ENCODE data around the gene PITPNM3. TPM values are rescaled to one million over a fixed set of nuclear protein-coding genes. Genes with fewer than 3 reads are reported as not detected.

PITPNM3 gene
- total and polyA plus RNA-seq, 2 of the 13 experiments (the other 11 are each of a cell fraction or from before 2014, with no cell fraction given) = 0.13 to 0.29 TPM

GRCh38 chr17:6543079-6544010 lies 13.0 kb downstream of the PITPNM3 start:
- no TSS peak for BruUV-seq (replicated peaks)

More at GRCh38 chr17:6543079-6544010, 13.0 kb downstream of the PITPNM3 start:
- peaks cover 4% of the 10 kb centered on the region for H3K4me1 ChIP-seq (ENCODE audit: insufficient read depth, low read length)
- 0 out of 2 replicates have a peak, but pooled peaks cover 2% of the 10 kb centered on the region for H4K20me1 ChIP-seq (ENCODE audit: insufficient read depth, low read length)
- DNase-seq (ENCODE audit: low spot score) (no peak), ATAC-seq (no peak), FAIRE-seq (no peak)
- TF ChIP-seq FOXO1 (CRISPR knock-in tag; IDR thresholded peaks at IDR 0.05) = no peak
- TF ChIP-seq MYNN (CRISPR knock-in tag; IDR thresholded peaks at IDR 0.05; ENCODE audit: low read depth) = no peak
- TF ChIP-seq ZNF276 (CRISPR knock-in tag; IDR thresholded peaks at IDR 0.05; ENCODE audit: low read depth) = no peak
- TF ChIP-seq MTERF4 (CRISPR knock-in tag; IDR thresholded peaks at IDR 0.05) = no peak
- no peak for TF ChIP-seq RFX3 (CRISPR knock-in tag; IDR thresholded peaks at IDR 0.05)
- TF ChIP-seq KLF13 (CRISPR knock-in tag; IDR thresholded peaks at IDR 0.05) = no peak
- TF ChIP-seq HNF1B (CRISPR knock-in tag; IDR thresholded peaks at IDR 0.05) = no peak
- TF ChIP-seq BRD4 (CRISPR knock-in tag; IDR thresholded peaks at IDR 0.05) = no peak
- TF ChIP-seq MEF2D (CRISPR knock-in tag; IDR thresholded peaks at IDR 0.05) = no peak
- no peak for TF ChIP-seq ZNF136 (CRISPR knock-in tag; IDR thresholded peaks at IDR 0.05; ENCODE audit: low read depth)
- TF ChIP-seq ARHGAP35 (CRISPR knock-in tag; IDR thresholded peaks at IDR 0.05; ENCODE audit: borderline replicate concordance) = no peak
- no peak for TF ChIP-seq KDM5A (IDR thresholded peaks at IDR 0.05; ENCODE audit: borderline replicate concordance, low read length)
- no peak for TF ChIP-seq ZNF580 (CRISPR knock-in tag; IDR thresholded peaks at IDR 0.05; ENCODE audit: borderline replicate concordance, low read depth)
- TF ChIP-seq THAP11 (CRISPR knock-in tag; IDR thresholded peaks at IDR 0.05) = no peak
- no peak for TF ChIP-seq CHCHD3 (CRISPR knock-in tag; IDR thresholded peaks at IDR 0.05)
- no peak for TF ChIP-seq FOXJ3 (CRISPR knock-in tag; IDR thresholded peaks at IDR 0.05; ENCODE audit: borderline replicate concordance)
- no peak for TF ChIP-seq ZNF34 (CRISPR knock-in tag; IDR thresholded peaks at IDR 0.05; ENCODE audit: borderline replicate concordance)
- no peak for TF ChIP-seq PCBP2 (optimal IDR thresholded peaks at IDR 0.05; ENCODE audit: low read depth, low read length, poor library complexity, severe bottlenecking)
- CTCF ChIA-PET (ENCODE audit: low intra/inter-chr PET ratio, low total read pairs) = no interaction called here
- H3K27ac ChIP-seq (ENCODE audit: extremely low read length, insufficient read depth, low read length) = no peak overlapping the region
- no peak overlapping the region for H3K4me3 ChIP-seq (replicated peaks in 1 of 3; ENCODE audit: insufficient read depth in 1 of 3, low read depth in 2 of 3, low read length in 3 of 3)
- no peak overlapping the region for H3K4me2 ChIP-seq (ENCODE audit: low read depth, low read length)
- H3K27me3 ChIP-seq (ENCODE audit: control insufficient read depth in 1 of 2, insufficient read depth in 2 of 2, low read length in 2 of 2) = no peaks in the 10 kb centered on the region; a peak in 3 of 5 replicates
- WGBS (ENCODE audit: low lambda C conversion rate) = 52% methylated on average over 9 of the region's 16 CpGs
- peaks cover 7% of the 10 kb centered on the region; the same call in 1 of the 2 replicates for H3K9me3 ChIP-seq (ENCODE audit: low read length)
- H3K36me3 ChIP-seq (replicated peaks in 1 of 2; ENCODE audit: control insufficient read depth in 1 of 2, insufficient read depth in 2 of 2, low read length in 2 of 2) = no peaks in the 10 kb centered on the region
- no peaks in the 10 kb centered on the region for H3K79me2 ChIP-seq (ENCODE audit: insufficient read depth, low read length)
- in situ Hi-C loops (cut with HindIII; ENCODE audit: extremely low pct_ligation_motif_present, low pct_unique_long_range_greater_than_20kb) (no loop called here), intact Hi-C loops (cut with micrococcal nuclease; ENCODE audit: unreplicated experiment) (no loop called here)
- POLR2A ChIA-PET = no interaction called here
- no peak overlapping the region for H3K9ac ChIP-seq (ENCODE audit: insufficient read depth, low read depth, low read length)
- no peak overlapping the region for H2AFZ ChIP-seq (ENCODE audit: low read length)

Data from HepG2 (cell line).